ENCODE measurements around the gene KCNG2.
"Not testable (repeated sequence)": the region's sequence is repeated elsewhere in the genome, so short reads cannot be mapped to it uniquely, and the experiment has no call there.

Gene KCNG2

GRCh38 chr18:79872527-79873444 is 75.0 kb downstream of the KCNG2 start:
- no peak for ATAC-seq

GRCh38 chr18:79873449-79874110 is 75.8 kb downstream of the KCNG2 start:
- no peak for ATAC-seq

- no peak for ATAC-seq
These were observed 77.1 kb downstream of the KCNG2 start for GRCh38 chr18:79874553-79875530.

GRCh38 chr18:79875531-79875919 is 77.8 kb downstream of the KCNG2 start:
- no peak for ATAC-seq

- no peak for ATAC-seq
These were observed 78.3 kb downstream of the KCNG2 start for GRCh38 chr18:79875931-79876461.

GRCh38 chr18:79876497-79876896 is 78.8 kb downstream of the KCNG2 start:
- ATAC-seq = no peak

GRCh38 chr18:79877163-79878091 is 79.7 kb downstream of the KCNG2 start:
- no peak for ATAC-seq

- not testable (repeated sequence) for ATAC-seq
These were observed 80.5 kb downstream of the KCNG2 start for GRCh38 chr18:79878246-79878645.

GRCh38 chr18:79878741-79879378 is 81.1 kb downstream of the KCNG2 start:
- ATAC-seq = no peak

- no peak for ATAC-seq
These were observed 81.8 kb downstream of the KCNG2 start for GRCh38 chr18:79879566-79879965.

GRCh38 chr18:79881695-79882094 is 84.0 kb downstream of the KCNG2 start:
- ATAC-seq = no peak

- no peak for ATAC-seq
These were observed 84.9 kb downstream of the KCNG2 start for GRCh38 chr18:79882522-79883241.

GRCh38 chr18:79883461-79884293 is 85.9 kb downstream of the KCNG2 start:
- no peak for ATAC-seq

- ATAC-seq = no peak
These were observed 86.7 kb downstream of the KCNG2 start for GRCh38 chr18:79884294-79884962.

- no peak for ATAC-seq
These were observed 87.4 kb downstream of the KCNG2 start for GRCh38 chr18:79884963-79885728.

GRCh38 chr18:79887181-79888000 is 89.7 kb downstream of the KCNG2 start:
- ATAC-seq = no peak

GRCh38 chr18:79888016-79888415 is 90.3 kb downstream of the KCNG2 start:
- no peak for ATAC-seq

Data from activated CD4-positive, CD25-positive, alpha-beta regulatory T cell treated with anti-CD3 and anti-CD28 coated beads, Interleukin-2, amount 50 U/mL, for 24 hours (primary cell).